ENCODE measurements around the gene CCDC188. TPM values are rescaled to one million over a fixed set of nuclear protein-coding genes. Genes with fewer than 3 reads are reported as not detected.

Gene CCDC188
- total and polyA plus RNA-seq, 9 of the 15 experiments (the other 6 are each of a cell fraction or from before 2014, with no cell fraction given): not detected

- TF ChIP-seq NKRF (IDR thresholded peaks at IDR 0.05; ENCODE audit: borderline replicate concordance): peak; percentile 97
- TF ChIP-seq CHD1 (IDR thresholded peaks at IDR 0.05; ENCODE audit: low read length): peak; percentile 100
- peak in 1 of 2 experiments; percentile 42 for TF ChIP-seq AFF1 (IDR thresholded peaks at IDR 0.05; ENCODE audit: low read depth in 1 of 2, partially characterized antibody in 2 of 2)
- TF ChIP-seq ZNF280B (CRISPR knock-in tag; IDR thresholded peaks at IDR 0.05): no peak
- TF ChIP-seq ZNF785 (CRISPR knock-in tag; IDR thresholded peaks at IDR 0.05): no peak
- TF ChIP-seq HMBOX1 (IDR thresholded peaks at IDR 0.05): no peak
- no peak for TF ChIP-seq LCOR (CRISPR knock-in tag; IDR thresholded peaks at IDR 0.05)
- TF ChIP-seq ETS2 (tag; IDR thresholded peaks at IDR 0.05; ENCODE audit: borderline replicate concordance, poor library complexity, severe bottlenecking): no peak
- TF ChIP-seq HEY1 (CRISPR knock-in tag; IDR thresholded peaks at IDR 0.05; ENCODE audit: borderline replicate concordance): no peak
- TF ChIP-seq NCOA1 (IDR thresholded peaks at IDR 0.05; ENCODE audit: low read depth): no peak
- TF ChIP-seq MLX (CRISPR knock-in tag; conservative IDR thresholded peaks at IDR 0.05): no peak
- no peak for TF ChIP-seq THRB (CRISPR knock-in tag; conservative IDR thresholded peaks at IDR 0.05)
- peak; percentile 92; the same call in 1 of the 2 replicates for TF ChIP-seq PHB (CRISPR knock-in tag; IDR thresholded peaks at IDR 0.05)
- no peak for TF ChIP-seq ARNT (IDR thresholded peaks at IDR 0.05)
- TF ChIP-seq MEF2D (tag; conservative IDR thresholded peaks at IDR 0.05; ENCODE audit: low read depth): peak; percentile 53; the same call in 1 of the 2 replicates
- no peak for TF ChIP-seq SMAD3 (CRISPR knock-in tag; conservative IDR thresholded peaks at IDR 0.05)
Observed at GRCh38 chr22:20117633-20118299, 33.1 kb downstream of the CCDC188 start (continued).
